Measurements from ENCODE around the gene AVPR2. TPM values are rescaled to one million over a fixed set of nuclear protein-coding genes. Genes with fewer than 3 reads are reported as not detected.

AVPR2 gene
- total and polyA plus RNA-seq, 10 of the 15 experiments (the other 5 are each of a cell fraction or from before 2014, with no cell fraction given): 0.12 to 0.37 TPM; not detected in 8

DNA sequence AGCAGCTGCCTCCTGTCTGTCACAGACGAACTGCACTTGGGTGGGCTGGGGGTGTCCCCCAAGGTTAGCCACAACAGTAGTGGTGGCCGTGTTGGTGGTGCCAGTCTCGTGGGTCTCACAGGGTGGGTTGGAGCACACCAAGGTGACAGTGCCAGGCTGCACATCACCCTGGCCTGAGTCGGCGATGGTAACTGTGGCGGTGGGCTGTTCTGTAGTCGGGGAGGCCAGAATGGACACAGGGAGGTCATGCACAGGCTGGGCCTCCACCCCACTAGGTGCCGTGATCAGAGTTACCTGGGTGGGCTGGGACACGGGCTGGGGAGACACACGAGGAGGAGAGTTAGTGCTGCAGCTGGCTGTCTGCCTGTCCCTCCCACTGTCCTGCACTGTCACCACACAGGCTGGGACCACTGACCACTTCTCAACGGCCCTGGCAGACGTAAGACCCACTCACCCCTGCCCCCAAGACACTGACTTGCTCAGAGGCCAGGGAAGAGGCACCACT, 50.8 kb downstream of the AVPR2 start:
- 70% methylated on average over 12 of the region's 12 CpGs for WGBS (ENCODE audit: insufficient coverage, insufficient replicate concordance, low lambda C conversion rate, missing lambda C conversion rate)
- ATAC-seq: no peak
- H2AFZ ChIP-seq (ENCODE audit: control insufficient read depth, low read depth, low read length): no peak overlapping the region
- no peaks in the 10 kb centered on the region for H3K4me1 ChIP-seq (ENCODE audit: control insufficient read depth, insufficient read depth, low read length)
- H3K36me3 ChIP-seq (ENCODE audit: control insufficient read depth in 2 of 2, insufficient read depth in 2 of 2, low read length in 1 of 2): peaks cover 11 to 78% of the 10 kb centered on the region in 2 experiments
- no peak overlapping the region for H3K9ac ChIP-seq (ENCODE audit: control insufficient read depth, insufficient read depth, low read length)
- BruUV-seq (replicated peaks): no TSS peak
- RAD21 ChIA-PET (ENCODE audit: unreplicated experiment): no interaction called here
- POLR2A ChIA-PET: no interaction called here
- CTCF ChIA-PET: interaction anchor here (1.0 kb wide), 1 partner anchor 12 kb away, joined by 3 read pairs; no protein-coding TSS in a partner anchor
- no peak overlapping the region for H3K4me2 ChIP-seq (ENCODE audit: control insufficient read depth, insufficient read depth)
- no peak overlapping the region for H3K4me3 ChIP-seq
- H3K9me3 ChIP-seq (replicated peaks; ENCODE audit: control insufficient read depth, insufficient read depth, low read length): no peaks in the 10 kb centered on the region
- no peak for FAIRE-seq
- SMC1A ChIA-PET (ENCODE audit: uncharacterized antibody, unreplicated experiment): no interaction called here
- H3K79me2 ChIP-seq (ENCODE audit: control insufficient read depth, insufficient read depth, low read length): no peaks in the 10 kb centered on the region; the same call in 1 of the 2 replicates
- intact Hi-C loops (cut with micrococcal nuclease; ENCODE audit: unreplicated experiment): no loop called here
- DNase-seq (ENCODE audit: low read depth, low spot score): no peak
- no peak overlapping the region for H3K27ac ChIP-seq (ENCODE audit: control insufficient read depth, insufficient read depth)
- no peaks in the 10 kb centered on the region for H4K20me1 ChIP-seq (ENCODE audit: control insufficient read depth, insufficient read depth)
- in situ Hi-C loops (cut with MboI): no loop called here
- H3K27me3 ChIP-seq (replicated peaks in 1 of 2; ENCODE audit: control insufficient read depth in 2 of 2, insufficient read depth in 2 of 2, low read length in 1 of 2): no peaks in the 10 kb centered on the region
- no peak for TF ChIP-seq POLR2AphosphoS2 (IDR thresholded peaks at IDR 0.05; ENCODE audit: low read depth, low read length)
- TF ChIP-seq, protein P1, sequence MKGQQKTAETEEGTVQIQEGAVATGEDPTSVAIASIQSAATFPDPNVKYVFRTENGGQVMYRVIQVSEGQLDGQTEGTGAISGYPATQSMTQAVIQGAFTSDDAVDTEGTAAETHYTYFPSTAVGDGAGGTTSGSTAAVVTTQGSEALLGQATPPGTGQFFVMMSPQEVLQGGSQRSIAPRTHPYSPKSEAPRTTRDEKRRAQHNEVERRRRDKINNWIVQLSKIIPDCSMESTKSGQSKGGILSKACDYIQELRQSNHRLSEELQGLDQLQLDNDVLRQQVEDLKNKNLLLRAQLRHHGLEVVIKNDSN (IDR thresholded peaks at IDR 0.05; ENCODE audit: borderline replicate concordance, extremely low read length, insufficient read depth, low read depth, low read length): no peak
- no peak for TF ChIP-seq SP1 (IDR thresholded peaks at IDR 0.05; ENCODE audit: low read depth, low read length)
- TF ChIP-seq PAX8 (IDR thresholded peaks at IDR 0.05): no peak
- no peak for TF ChIP-seq HDAC2 (IDR thresholded peaks at IDR 0.05)
- TF ChIP-seq, protein P2, sequence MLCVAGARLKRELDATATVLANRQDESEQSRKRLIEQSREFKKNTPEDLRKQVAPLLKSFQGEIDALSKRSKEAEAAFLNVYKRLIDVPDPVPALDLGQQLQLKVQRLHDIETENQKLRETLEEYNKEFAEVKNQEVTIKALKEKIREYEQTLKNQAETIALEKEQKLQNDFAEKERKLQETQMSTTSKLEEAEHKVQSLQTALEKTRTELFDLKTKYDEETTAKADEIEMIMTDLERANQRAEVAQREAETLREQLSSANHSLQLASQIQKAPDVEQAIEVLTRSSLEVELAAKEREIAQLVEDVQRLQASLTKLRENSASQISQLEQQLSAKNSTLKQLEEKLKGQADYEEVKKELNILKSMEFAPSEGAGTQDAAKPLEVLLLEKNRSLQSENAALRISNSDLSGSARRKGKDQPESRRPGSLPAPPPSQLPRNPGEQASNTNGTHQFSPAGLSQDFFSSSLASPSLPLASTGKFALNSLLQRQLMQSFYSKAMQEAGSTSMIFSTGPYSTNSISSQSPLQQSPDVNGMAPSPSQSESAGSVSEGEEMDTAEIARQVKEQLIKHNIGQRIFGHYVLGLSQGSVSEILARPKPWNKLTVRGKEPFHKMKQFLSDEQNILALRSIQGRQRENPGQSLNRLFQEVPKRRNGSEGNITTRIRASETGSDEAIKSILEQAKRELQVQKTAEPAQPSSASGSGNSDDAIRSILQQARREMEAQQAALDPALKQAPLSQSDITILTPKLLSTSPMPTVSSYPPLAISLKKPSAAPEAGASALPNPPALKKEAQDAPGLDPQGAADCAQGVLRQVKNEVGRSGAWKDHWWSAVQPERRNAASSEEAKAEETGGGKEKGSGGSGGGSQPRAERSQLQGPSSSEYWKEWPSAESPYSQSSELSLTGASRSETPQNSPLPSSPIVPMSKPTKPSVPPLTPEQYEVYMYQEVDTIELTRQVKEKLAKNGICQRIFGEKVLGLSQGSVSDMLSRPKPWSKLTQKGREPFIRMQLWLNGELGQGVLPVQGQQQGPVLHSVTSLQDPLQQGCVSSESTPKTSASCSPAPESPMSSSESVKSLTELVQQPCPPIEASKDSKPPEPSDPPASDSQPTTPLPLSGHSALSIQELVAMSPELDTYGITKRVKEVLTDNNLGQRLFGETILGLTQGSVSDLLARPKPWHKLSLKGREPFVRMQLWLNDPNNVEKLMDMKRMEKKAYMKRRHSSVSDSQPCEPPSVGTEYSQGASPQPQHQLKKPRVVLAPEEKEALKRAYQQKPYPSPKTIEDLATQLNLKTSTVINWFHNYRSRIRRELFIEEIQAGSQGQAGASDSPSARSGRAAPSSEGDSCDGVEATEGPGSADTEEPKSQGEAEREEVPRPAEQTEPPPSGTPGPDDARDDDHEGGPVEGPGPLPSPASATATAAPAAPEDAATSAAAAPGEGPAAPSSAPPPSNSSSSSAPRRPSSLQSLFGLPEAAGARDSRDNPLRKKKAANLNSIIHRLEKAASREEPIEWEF (IDR thresholded peaks at IDR 0.05; ENCODE audit: insufficient replicate concordance, low read depth, low read length): no peak
- TF ChIP-seq, protein P3, sequence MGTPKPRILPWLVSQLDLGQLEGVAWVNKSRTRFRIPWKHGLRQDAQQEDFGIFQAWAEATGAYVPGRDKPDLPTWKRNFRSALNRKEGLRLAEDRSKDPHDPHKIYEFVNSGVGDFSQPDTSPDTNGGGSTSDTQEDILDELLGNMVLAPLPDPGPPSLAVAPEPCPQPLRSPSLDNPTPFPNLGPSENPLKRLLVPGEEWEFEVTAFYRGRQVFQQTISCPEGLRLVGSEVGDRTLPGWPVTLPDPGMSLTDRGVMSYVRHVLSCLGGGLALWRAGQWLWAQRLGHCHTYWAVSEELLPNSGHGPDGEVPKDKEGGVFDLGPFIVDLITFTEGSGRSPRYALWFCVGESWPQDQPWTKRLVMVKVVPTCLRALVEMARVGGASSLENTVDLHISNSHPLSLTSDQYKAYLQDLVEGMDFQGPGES (IDR thresholded peaks at IDR 0.05): no peak
- TF ChIP-seq ZNF622 (IDR thresholded peaks at IDR 0.05): no peak
- no peak for TF ChIP-seq NFIC (IDR thresholded peaks at IDR 0.05; ENCODE audit: low read depth, low read length)
- TF ChIP-seq SPI1 (IDR thresholded peaks at IDR 0.05; ENCODE audit: borderline replicate concordance, insufficient read depth, low read depth, low read length): no peak
- TF ChIP-seq GABPA (IDR thresholded peaks at IDR 0.05; ENCODE audit: low read depth): no peak
- TF ChIP-seq EP300 (IDR thresholded peaks at IDR 0.05; ENCODE audit: borderline replicate concordance in 1 of 2, control insufficient read depth in 1 of 2, low read depth in 2 of 2, low read length in 2 of 2): no peak
- TF ChIP-seq, protein P4, sequence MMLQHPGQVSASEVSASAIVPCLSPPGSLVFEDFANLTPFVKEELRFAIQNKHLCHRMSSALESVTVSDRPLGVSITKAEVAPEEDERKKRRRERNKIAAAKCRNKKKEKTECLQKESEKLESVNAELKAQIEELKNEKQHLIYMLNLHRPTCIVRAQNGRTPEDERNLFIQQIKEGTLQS (IDR thresholded peaks at IDR 0.05; ENCODE audit: borderline replicate concordance, extremely low read depth, low read depth, low read length): no peak
- TF ChIP-seq HDGF (IDR thresholded peaks at IDR 0.05): no peak
- no peak for TF ChIP-seq LARP7 (IDR thresholded peaks at IDR 0.05)
- TF ChIP-seq NR2C2 (IDR thresholded peaks at IDR 0.05; ENCODE audit: borderline replicate concordance, control insufficient read depth, insufficient read length, low read depth): no peak
- no peak for TF ChIP-seq STAT3 (IDR thresholded peaks at IDR 0.05; ENCODE audit: low read depth, low read length)
- no peak for TF ChIP-seq ATF7 (IDR thresholded peaks at IDR 0.05; ENCODE audit: low read depth)
- no peak for TF ChIP-seq SIN3A (IDR thresholded peaks at IDR 0.05; ENCODE audit: low read depth, low read length)
